ENCODE data around the gene KLHL10. TPM values are rescaled to one million over a fixed set of nuclear protein-coding genes. Genes with fewer than 3 reads are reported as not detected.

KLHL10 gene
- total and polyA plus RNA-seq, 9 of the 15 experiments (the other 6 are each of a cell fraction or from before 2014, with no cell fraction given): 0.06 to 0.56 (median 0.12) TPM; not detected in 5

- TF ChIP-seq CTBP1 (IDR thresholded peaks at IDR 0.05; ENCODE audit: borderline replicate concordance) (peak; percentile 95), ZNF707 (CRISPR knock-in tag; conservative IDR thresholded peaks at IDR 0.05) (no peak), THAP7 (CRISPR knock-in tag; IDR thresholded peaks at IDR 0.05) (0 out of 2 replicates have a peak, but pooled peaks have one; percentile 56), NFXL1 (CRISPR knock-in tag; IDR thresholded peaks at IDR 0.05) (no peak), SNRNP70 (optimal IDR thresholded peaks at IDR 0.05; ENCODE audit: low read depth, low read length) (no peak), SIN3B (IDR thresholded peaks at IDR 0.05; ENCODE audit: low read depth) (peak; percentile 73), HOXB6 (CRISPR knock-in tag; IDR thresholded peaks at IDR 0.05; ENCODE audit: borderline replicate concordance) (no peak), GMEB1 (CRISPR knock-in tag; IDR thresholded peaks at IDR 0.05) (peak; percentile 76), MXD1 (CRISPR knock-in tag; IDR thresholded peaks at IDR 0.05; ENCODE audit: borderline replicate concordance, poor library complexity, severe bottlenecking) (no peak), TAF1 (IDR thresholded peaks at IDR 0.05; ENCODE audit: control insufficient read depth, extremely low read depth, insufficient read depth, low read length, severe bottlenecking) (peak; percentile 96), E2F6 (IDR thresholded peaks at IDR 0.05; ENCODE audit: borderline replicate concordance in 1 of 2, extremely low read depth in 1 of 2, insufficient read depth in 1 of 2, insufficient read length in 1 of 2, low read depth in 1 of 2, low read length in 1 of 2, poor library complexity in 1 of 2, severe bottlenecking in 1 of 2) (peak; percentile 56 to 74), TCF7 (IDR thresholded peaks at IDR 0.05; ENCODE audit: borderline replicate concordance) (no peak), ZNF639 (CRISPR knock-in tag; conservative IDR thresholded peaks at IDR 0.05 in 1 of 2, IDR thresholded peaks at IDR 0.05 in 1 of 2) (no peak; a peak in 1 of 4 replicates), NEUROD1 (IDR thresholded peaks at IDR 0.05; ENCODE audit: borderline replicate concordance, low read depth, low read length, partially characterized antibody) (no peak), ASH1L (IDR thresholded peaks at IDR 0.05; ENCODE audit: borderline replicate concordance, low read depth, partially characterized antibody) (no peak), PTBP1 (IDR thresholded peaks at IDR 0.05; ENCODE audit: low read depth, low read length) (no peak), NFIC (IDR thresholded peaks at IDR 0.05) (no peak), ZNF561 (CRISPR knock-in tag; conservative IDR thresholded peaks at IDR 0.05) (no peak), KLF1 (tag; IDR thresholded peaks at IDR 0.05) (no peak), ZNF146 (CRISPR knock-in tag; IDR thresholded peaks at IDR 0.05; ENCODE audit: unreplicated experiment) (no peak)
These were observed 27.4 kb downstream of the KLHL10 start, which contains the start of gene KLHL11 (continued) for GRCh38 chr17:41864836-41865595.

Measured in K562 (cell line).